Neural cell (in vitro differentiated cells): ENCODE measurements around the gene GUCY1A2. TPM values are rescaled to one million over a fixed set of nuclear protein-coding genes. Genes with fewer than 3 reads are reported as not detected.
"Not testable (repeated sequence)": the region's sequence is repeated elsewhere in the genome, so short reads cannot be mapped to it uniquely, and the experiment has no call there.

Experiments
- H2AFZ ChIP-seq: fragments of 200-600, 300-800 bp; sonication (generic), shearing (Covaris generic); 2 replicates; pipeline ENCODE4 v1.6.0; 2014; ENCODE audit warnings: low read depth, mild to moderate bottlenecking, antibody characterized with exemption, low read length, moderate library complexity
- H3F3A ChIP-seq: fragments of 200-600 bp; shearing (Covaris generic); 2 replicates; pipeline ENCODE4 v1.6.1; 2016; ENCODE audit warnings: mild to moderate bottlenecking, moderate library complexity, mixed read lengths, antibody characterized with exemption, low read length; ENCODE audit not compliant: insufficient read depth, poor library complexity, severe bottlenecking
- H3K27ac ChIP-seq: fragments of 200-600, 300-800 bp; sonication (generic), shearing (Covaris generic); 2 replicates; pipeline ENCODE4 v1.5.1; 2014; ENCODE audit warnings: mild to moderate bottlenecking, low read length, moderate library complexity
- H3K27me3 ChIP-seq: fragments of 300-800, 200-600 bp; sonication (generic), shearing (Covaris generic); 2 replicates; pipeline ENCODE4 v1.6.0; 2014; ENCODE audit warnings: mild to moderate bottlenecking, low read depth, low read length, moderate library complexity; ENCODE audit not compliant: insufficient read depth
- H3K36me3 ChIP-seq: fragments of 300-800, 200-600 bp; sonication (generic), shearing (Covaris generic); 2 replicates; pipeline ENCODE4 v1.5.1; 2014; ENCODE audit warnings: mild to moderate bottlenecking, antibody characterized with exemption, low read length, moderate library complexity; ENCODE audit not compliant: insufficient read depth
- H3K4me2 ChIP-seq: fragments of 300-800, 200-600 bp; sonication (generic), shearing (Covaris generic); 2 replicates; pipeline ENCODE4 v1.6.0; 2014; ENCODE audit warnings: mild to moderate bottlenecking, low read length
- H3K4me3 ChIP-seq: fragments of 300-800, 200-600 bp; sonication (generic), shearing (Covaris generic); 2 replicates; pipeline ENCODE4 v1.5.1; 2014; ENCODE audit warnings: mild to moderate bottlenecking, low read length, moderate library complexity
- H3K79me2 ChIP-seq: fragments of 200-600 bp; shearing (Covaris generic); replicated peaks from 2 replicates; pipeline ENCODE4 v1.6.0; 2014; ENCODE audit warnings: mild to moderate bottlenecking, low read length, moderate library complexity; ENCODE audit not compliant: insufficient read depth
- H3K9ac ChIP-seq: fragments of 300-800, 200-600 bp; sonication (generic), shearing (Covaris generic); 2 replicates; pipeline ENCODE4 v1.6.1; 2016; ENCODE audit warnings: mild to moderate bottlenecking, low read length, mixed read lengths
- H3K9me2 ChIP-seq: fragments of 200-600 bp; shearing (Covaris generic); 2 replicates; pipeline ENCODE4 v1.6.1; 2016; ENCODE audit warnings: mild to moderate bottlenecking, low read length, mixed read lengths; ENCODE audit not compliant: insufficient read depth
- H3K9me3 ChIP-seq: fragments of 200-600, 300-800 bp; sonication (generic), shearing (Covaris generic); 2 replicates; pipeline ENCODE4 v1.6.1; 2016; ENCODE audit warnings: mild to moderate bottlenecking, mixed run types, low read length, moderate library complexity, mixed read lengths
- H4K20me1 ChIP-seq: fragments of 200-600 bp; shearing (Covaris generic); 2 replicates; pipeline ENCODE4 v1.6.1; 2016; ENCODE audit warnings: mild to moderate bottlenecking, mixed run types; ENCODE audit not compliant: insufficient read depth
- EP300 ChIP-seq: fragments of 450-650 bp; conservative IDR thresholded peaks from 2 replicates; pipeline ENCODE4 v1.6.1; 2014; ENCODE audit warnings: antibody characterized with exemption, mild to moderate bottlenecking, moderate library complexity; ENCODE audit not compliant: poor library complexity, severe bottlenecking
- EZH2 ChIP-seq: fragments of 200-600, 300-800 bp; shearing (Covaris generic), sonication (generic); IDR thresholded peaks from 2 replicates; pipeline ENCODE4 v1.6.1; 2014; ENCODE audit warnings: antibody characterized with exemption, low read length, borderline replicate concordance, mild to moderate bottlenecking; ENCODE audit not compliant: insufficient read depth, poor library complexity, severe bottlenecking
- MXI1 ChIP-seq: fragments of 450-650 bp; conservative IDR thresholded peaks from 2 replicates; pipeline ENCODE4 v1.6.1; 2014; ENCODE audit warnings: antibody characterized with exemption, mild to moderate bottlenecking; ENCODE audit not compliant: poor library complexity, severe bottlenecking
- POLR2AphosphoS5 ChIP-seq: IDR thresholded peaks from 2 replicates; pipeline ENCODE4 v1.6.1; 2012
- RAD21 ChIP-seq: fragments of 450-650 bp; conservative IDR thresholded peaks from 2 replicates; pipeline ENCODE4 v1.6.1; 2014; ENCODE audit warnings: antibody characterized with exemption, mild to moderate bottlenecking, moderate library complexity
- SMC3 ChIP-seq: fragments of 450-650 bp; conservative IDR thresholded peaks from 2 replicates; pipeline ENCODE4 v1.6.1; 2014; ENCODE audit warnings: antibody characterized with exemption, mild to moderate bottlenecking, moderate library complexity; ENCODE audit not compliant: poor library complexity
- TAF1 ChIP-seq: IDR thresholded peaks from 2 replicates; pipeline ENCODE4 v1.6.1; 2012; ENCODE audit warnings: low read depth
- polyA plus RNA-seq: library from polyadenylated mRNA; depleted of rRNA; stranded (reverse); fragments of >200 nt; gene quantifications from 2 replicates; pipeline ENCODE4 v1.2.3, GENCODE V29; 2014
- TF ChIP-seq, protein P1 (sequence below): fragments of 450-650 bp; IDR thresholded peaks from 2 replicates; pipeline ENCODE4 v1.5.1; 2014; ENCODE audit warnings: antibody characterized with exemption, mild to moderate bottlenecking, moderate library complexity; ENCODE audit not compliant: poor library complexity, severe bottlenecking
- TF ChIP-seq, protein P2 (sequence below): IDR thresholded peaks from 2 replicates; pipeline ENCODE4 v1.6.1; 2012; ENCODE audit warnings: borderline replicate concordance

The GUCY1A2 gene
- polyA plus RNA-seq, 1 donor from 2014 or later = 5.1 TPM

DNA sequence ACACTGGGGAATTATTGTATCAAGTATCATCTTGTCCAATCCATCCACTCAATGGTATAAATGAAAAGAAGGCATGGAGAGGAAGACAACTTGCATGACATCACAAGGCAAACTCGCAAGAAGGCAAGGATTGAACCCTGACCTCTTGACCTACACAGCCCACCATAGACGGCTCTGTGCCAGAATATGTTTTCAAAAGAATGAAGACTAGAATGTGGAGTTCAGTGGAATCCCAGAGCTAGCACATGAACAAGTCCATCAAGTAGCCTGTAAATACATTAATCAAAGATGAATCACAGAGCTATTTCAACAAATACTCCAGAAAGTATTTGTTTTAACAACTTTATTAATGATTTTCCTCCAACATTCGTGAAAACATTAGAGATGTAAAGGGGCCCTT, 189.7 kb downstream of the GUCY1A2 start:
- Histone ChIP-seq H3K27ac (no peak overlapping the region), H3K79me2 (no peaks in the 10 kb centered on the region), H3K9me3 (no peaks in the 10 kb centered on the region), H3K4me3 (no peak overlapping the region), H2AFZ (no peak overlapping the region), H3K27me3 (no peaks in the 10 kb centered on the region), H3K9ac (no peak overlapping the region), H3K4me2 (no peak overlapping the region), H3K9me2 (no peaks in the 10 kb centered on the region), H4K20me1 (no peaks in the 10 kb centered on the region), H3K36me3 (no peaks in the 10 kb centered on the region), H3F3A (no peaks in the 10 kb centered on the region)
- no peak for TF ChIP-seq POLR2AphosphoS5
- TF ChIP-seq SMC3 = no peak
- TF ChIP-seq, protein P1, sequence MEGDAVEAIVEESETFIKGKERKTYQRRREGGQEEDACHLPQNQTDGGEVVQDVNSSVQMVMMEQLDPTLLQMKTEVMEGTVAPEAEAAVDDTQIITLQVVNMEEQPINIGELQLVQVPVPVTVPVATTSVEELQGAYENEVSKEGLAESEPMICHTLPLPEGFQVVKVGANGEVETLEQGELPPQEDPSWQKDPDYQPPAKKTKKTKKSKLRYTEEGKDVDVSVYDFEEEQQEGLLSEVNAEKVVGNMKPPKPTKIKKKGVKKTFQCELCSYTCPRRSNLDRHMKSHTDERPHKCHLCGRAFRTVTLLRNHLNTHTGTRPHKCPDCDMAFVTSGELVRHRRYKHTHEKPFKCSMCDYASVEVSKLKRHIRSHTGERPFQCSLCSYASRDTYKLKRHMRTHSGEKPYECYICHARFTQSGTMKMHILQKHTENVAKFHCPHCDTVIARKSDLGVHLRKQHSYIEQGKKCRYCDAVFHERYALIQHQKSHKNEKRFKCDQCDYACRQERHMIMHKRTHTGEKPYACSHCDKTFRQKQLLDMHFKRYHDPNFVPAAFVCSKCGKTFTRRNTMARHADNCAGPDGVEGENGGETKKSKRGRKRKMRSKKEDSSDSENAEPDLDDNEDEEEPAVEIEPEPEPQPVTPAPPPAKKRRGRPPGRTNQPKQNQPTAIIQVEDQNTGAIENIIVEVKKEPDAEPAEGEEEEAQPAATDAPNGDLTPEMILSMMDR = no peak
- TF ChIP-seq EZH2 = no peak
- no peak for TF ChIP-seq MXI1
- no peak for TF ChIP-seq EP300
- TF ChIP-seq, protein P2, sequence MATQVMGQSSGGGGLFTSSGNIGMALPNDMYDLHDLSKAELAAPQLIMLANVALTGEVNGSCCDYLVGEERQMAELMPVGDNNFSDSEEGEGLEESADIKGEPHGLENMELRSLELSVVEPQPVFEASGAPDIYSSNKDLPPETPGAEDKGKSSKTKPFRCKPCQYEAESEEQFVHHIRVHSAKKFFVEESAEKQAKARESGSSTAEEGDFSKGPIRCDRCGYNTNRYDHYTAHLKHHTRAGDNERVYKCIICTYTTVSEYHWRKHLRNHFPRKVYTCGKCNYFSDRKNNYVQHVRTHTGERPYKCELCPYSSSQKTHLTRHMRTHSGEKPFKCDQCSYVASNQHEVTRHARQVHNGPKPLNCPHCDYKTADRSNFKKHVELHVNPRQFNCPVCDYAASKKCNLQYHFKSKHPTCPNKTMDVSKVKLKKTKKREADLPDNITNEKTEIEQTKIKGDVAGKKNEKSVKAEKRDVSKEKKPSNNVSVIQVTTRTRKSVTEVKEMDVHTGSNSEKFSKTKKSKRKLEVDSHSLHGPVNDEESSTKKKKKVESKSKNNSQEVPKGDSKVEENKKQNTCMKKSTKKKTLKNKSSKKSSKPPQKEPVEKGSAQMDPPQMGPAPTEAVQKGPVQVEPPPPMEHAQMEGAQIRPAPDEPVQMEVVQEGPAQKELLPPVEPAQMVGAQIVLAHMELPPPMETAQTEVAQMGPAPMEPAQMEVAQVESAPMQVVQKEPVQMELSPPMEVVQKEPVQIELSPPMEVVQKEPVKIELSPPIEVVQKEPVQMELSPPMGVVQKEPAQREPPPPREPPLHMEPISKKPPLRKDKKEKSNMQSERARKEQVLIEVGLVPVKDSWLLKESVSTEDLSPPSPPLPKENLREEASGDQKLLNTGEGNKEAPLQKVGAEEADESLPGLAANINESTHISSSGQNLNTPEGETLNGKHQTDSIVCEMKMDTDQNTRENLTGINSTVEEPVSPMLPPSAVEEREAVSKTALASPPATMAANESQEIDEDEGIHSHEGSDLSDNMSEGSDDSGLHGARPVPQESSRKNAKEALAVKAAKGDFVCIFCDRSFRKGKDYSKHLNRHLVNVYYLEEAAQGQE = no peak
- TF ChIP-seq TAF1 = no peak

DNA sequence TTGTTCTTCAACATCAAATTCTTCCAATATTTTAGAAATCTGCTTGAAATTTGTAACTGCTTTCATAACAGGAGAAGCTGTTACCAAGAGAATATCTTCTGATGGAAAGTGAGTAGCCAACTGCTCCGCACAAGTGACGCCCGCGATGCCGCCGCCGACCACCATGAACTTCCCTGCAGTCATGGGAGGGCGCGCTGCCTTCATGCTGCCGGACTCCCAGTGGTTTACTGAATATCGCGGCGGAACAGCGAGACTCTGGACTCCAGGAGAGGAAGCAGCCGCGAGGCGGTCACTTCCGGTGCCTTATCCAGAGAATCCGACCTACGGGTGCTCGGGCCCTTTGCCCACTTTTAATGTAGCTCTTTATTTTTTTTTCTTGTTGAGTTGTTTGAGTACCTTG, 190.6 kb downstream of the GUCY1A2 start:
- TF ChIP-seq EZH2 (no peak), RAD21 (no peak), EP300 (no peak), SMC3 (no peak), MXI1 (no peak), POLR2AphosphoS5 (no peak), TAF1 (no peak)
- TF ChIP-seq, protein P1 = no peak
- TF ChIP-seq, protein P2 = no peak
- Histone ChIP-seq H4K20me1 (no peaks in the 10 kb centered on the region), H3K36me3 (no peaks in the 10 kb centered on the region), H3K4me3 (no peak overlapping the region), H3K4me2 (no peak overlapping the region), H3K27ac (no peak overlapping the region), H2AFZ (no peak overlapping the region), H3K9ac (no peak overlapping the region), H3K9me3 (no peaks in the 10 kb centered on the region), H3K9me2 (no peaks in the 10 kb centered on the region), H3K79me2 (no peaks in the 10 kb centered on the region), H3K27me3 (no peaks in the 10 kb centered on the region), H3F3A (no peaks in the 10 kb centered on the region)

DNA sequence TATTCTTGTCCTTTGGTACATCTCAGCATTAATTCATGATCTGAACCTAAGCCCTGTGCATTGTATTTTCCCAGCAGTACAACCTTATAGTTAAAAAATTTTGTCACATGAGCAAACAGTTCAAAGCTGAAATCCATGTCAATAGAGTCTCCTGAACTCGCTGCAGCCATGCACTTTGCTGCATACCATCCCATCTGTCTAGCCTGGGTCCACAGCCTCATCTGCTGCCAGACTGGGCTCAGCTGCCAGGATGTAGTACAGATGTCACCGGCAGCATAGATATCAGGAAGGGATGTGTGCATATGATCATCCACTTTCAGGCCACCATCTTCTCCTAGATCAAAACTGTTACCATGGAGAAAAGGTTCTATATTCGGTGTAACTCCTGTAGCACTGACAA, 191.7 kb downstream of the GUCY1A2 start:
- H3K4me3 ChIP-seq, H4K20me1 ChIP-seq, H3K9ac ChIP-seq, H3K27ac ChIP-seq, H3K79me2 ChIP-seq, H3K9me2 ChIP-seq, H3K9me3 ChIP-seq, H3K36me3 ChIP-seq, H3K27me3 ChIP-seq, H3K4me2 ChIP-seq, H2AFZ ChIP-seq, H3F3A ChIP-seq: not testable (repeated sequence)
